Osteoblast (primary cell): ENCODE data around the gene HIGD2A. TPM values are rescaled to one million over a fixed set of nuclear protein-coding genes. Genes with fewer than 3 reads are reported as not detected.

Experiments
- DNase-seq: peaks from one replicate; pipeline ENCODE4 v3.0.0; 2011; ENCODE audit warnings: low spot score, mixed read lengths; ENCODE audit not compliant: insufficient read length; ENCODE audit errors: missing footprints
- H2AFZ ChIP-seq: 2 replicates; pipeline ENCODE4 v1.6.0; 2011; ENCODE audit warnings: mild to moderate bottlenecking, low read length
- H3K27ac ChIP-seq: 2 replicates; pipeline ENCODE4 v1.5.1; 2011; ENCODE audit warnings: mild to moderate bottlenecking, low read depth, low read length, moderate library complexity
- H3K27me3 ChIP-seq: 2 replicates; pipeline ENCODE4 v1.6.0; 2012; ENCODE audit warnings: mild to moderate bottlenecking, control low read depth, inconsistent platforms, low read length, moderate library complexity; ENCODE audit not compliant: insufficient read depth
- H3K36me3 ChIP-seq: 2 replicates; pipeline ENCODE4 v1.5.1; 2011; ENCODE audit warnings: mild to moderate bottlenecking, low read length, control low read depth, moderate library complexity; ENCODE audit not compliant: insufficient read depth
- H3K4me1 ChIP-seq: 2 replicates; pipeline ENCODE4 v1.5.1; 2011; ENCODE audit warnings: mild to moderate bottlenecking, low read length, control low read depth, moderate library complexity; ENCODE audit not compliant: insufficient read depth
- H3K4me2 ChIP-seq: 2 replicates; pipeline ENCODE4 v1.6.0; 2011; ENCODE audit warnings: mild to moderate bottlenecking, low read length; ENCODE audit not compliant: insufficient read depth
- H3K4me3 ChIP-seq: fragments of 200-600 bp; sonication (generic); 3 replicates; pipeline ENCODE4 v1.5.1; 2012; ENCODE audit warnings: mild to moderate bottlenecking, low read length, inconsistent platforms; ENCODE audit not compliant: insufficient read depth
- H3K79me2 ChIP-seq: 2 replicates; pipeline ENCODE4 v1.6.0; 2012; ENCODE audit warnings: mild to moderate bottlenecking, low read length, control low read depth, inconsistent platforms; ENCODE audit not compliant: insufficient read depth
- H3K9me3 ChIP-seq: 2 replicates; pipeline ENCODE4 v1.5.1; 2011; ENCODE audit warnings: low read depth, low read length, control low read depth
- H4K20me1 ChIP-seq: 2 replicates; pipeline ENCODE4 v1.6.0; 2012; ENCODE audit warnings: mild to moderate bottlenecking, low read length, control low read depth; ENCODE audit not compliant: insufficient read depth
- total RNA-seq: library from RNA; depleted of rRNA; stranded (reverse); fragments of >200 nt; gene quantifications from 2 replicates; pipeline ENCODE4 v1.2.3, GENCODE V29; 2012
- TF ChIP-seq, protein P1 (sequence below): IDR thresholded peaks from 2 replicates; pipeline ENCODE4 v1.5.1; 2011; ENCODE audit warnings: mild to moderate bottlenecking, low read depth, low read length, moderate library complexity; ENCODE audit errors: extremely low read depth

Gene HIGD2A
- total RNA-seq, 1 donor = 34.7 TPM

DNA sequence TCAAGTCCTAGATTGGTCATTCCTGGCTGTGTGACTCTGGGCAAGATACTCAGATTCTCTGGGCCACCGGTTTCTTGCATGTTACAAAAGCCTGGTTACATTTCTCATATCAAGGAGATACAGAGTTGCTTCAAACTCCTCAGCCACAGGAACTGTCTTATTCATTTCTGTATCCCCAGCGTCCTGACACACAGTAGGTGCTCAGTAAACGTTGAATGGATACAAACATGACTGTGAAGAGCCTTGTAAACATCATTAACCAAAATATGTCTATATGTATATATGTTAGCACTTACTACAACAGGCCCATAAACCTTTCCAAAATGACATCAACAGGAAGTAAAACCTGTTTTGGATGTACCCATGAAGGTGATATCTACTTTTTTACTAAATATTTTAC, 26.2 kb downstream of the HIGD2A start:
- Histone ChIP-seq H4K20me1 (peaks cover 42% of the 10 kb centered on the region), H3K27ac (no peak overlapping the region), H3K27me3 (no peaks in the 10 kb centered on the region), H3K4me2 (peak overlapping the region; percentile 77), H3K36me3 (peaks cover 7% of the 10 kb centered on the region), H2AFZ (no peak overlapping the region), H3K4me3 (peak overlapping the region; percentile 91), H3K79me2 (peaks cover 56% of the 10 kb centered on the region), H3K4me1 (peaks cover 16% of the 10 kb centered on the region), H3K9me3 (no peaks in the 10 kb centered on the region)
- DNase-seq = no peak
- TF ChIP-seq, protein P1, sequence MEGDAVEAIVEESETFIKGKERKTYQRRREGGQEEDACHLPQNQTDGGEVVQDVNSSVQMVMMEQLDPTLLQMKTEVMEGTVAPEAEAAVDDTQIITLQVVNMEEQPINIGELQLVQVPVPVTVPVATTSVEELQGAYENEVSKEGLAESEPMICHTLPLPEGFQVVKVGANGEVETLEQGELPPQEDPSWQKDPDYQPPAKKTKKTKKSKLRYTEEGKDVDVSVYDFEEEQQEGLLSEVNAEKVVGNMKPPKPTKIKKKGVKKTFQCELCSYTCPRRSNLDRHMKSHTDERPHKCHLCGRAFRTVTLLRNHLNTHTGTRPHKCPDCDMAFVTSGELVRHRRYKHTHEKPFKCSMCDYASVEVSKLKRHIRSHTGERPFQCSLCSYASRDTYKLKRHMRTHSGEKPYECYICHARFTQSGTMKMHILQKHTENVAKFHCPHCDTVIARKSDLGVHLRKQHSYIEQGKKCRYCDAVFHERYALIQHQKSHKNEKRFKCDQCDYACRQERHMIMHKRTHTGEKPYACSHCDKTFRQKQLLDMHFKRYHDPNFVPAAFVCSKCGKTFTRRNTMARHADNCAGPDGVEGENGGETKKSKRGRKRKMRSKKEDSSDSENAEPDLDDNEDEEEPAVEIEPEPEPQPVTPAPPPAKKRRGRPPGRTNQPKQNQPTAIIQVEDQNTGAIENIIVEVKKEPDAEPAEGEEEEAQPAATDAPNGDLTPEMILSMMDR = no peak

DNA sequence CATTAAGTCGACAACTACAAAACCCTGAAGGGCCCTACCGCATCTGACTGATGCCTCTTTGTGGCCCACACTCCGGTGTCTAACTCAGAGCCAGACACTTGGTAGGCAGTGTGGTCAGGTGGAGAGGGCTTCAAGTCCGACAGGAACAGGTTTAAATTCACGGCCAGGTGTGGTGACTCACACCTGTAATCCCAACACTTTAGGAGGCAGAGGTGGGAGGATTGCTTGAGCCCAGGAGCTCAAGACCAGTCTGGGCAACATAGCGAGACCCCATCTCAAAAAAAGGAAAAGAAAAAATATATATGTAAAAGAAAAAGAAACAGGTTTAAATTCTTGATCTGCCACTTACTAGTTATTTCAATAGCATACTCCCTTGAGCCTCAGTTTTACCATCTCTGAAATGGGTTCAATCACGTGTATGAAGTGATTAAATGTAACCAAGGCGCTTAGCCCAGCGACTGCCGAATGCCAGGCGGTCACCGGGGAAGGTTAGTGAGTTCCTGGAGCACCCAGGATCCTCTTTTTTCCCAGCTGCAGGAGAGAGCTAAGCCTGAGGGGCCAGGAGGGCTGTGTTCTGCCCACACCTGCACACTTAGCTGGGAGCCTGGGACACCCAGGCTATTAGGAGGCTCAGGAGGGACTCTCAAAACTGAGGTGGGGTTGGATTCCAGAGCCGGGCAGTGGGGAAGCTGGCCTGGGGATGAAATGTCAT, 26.8 kb downstream of the HIGD2A start:
- H3K36me3 ChIP-seq = peaks cover 3% of the 10 kb centered on the region
- H3K27ac ChIP-seq = peak overlapping the region; percentile 75
- peaks cover 39% of the 10 kb centered on the region for H4K20me1 ChIP-seq
- peaks cover 16% of the 10 kb centered on the region for H3K4me1 ChIP-seq
- peak overlapping the region; percentile 75 for H2AFZ ChIP-seq
- peak overlapping the region; percentile 91 for H3K4me3 ChIP-seq
- peaks cover 56% of the 10 kb centered on the region for H3K79me2 ChIP-seq
- DNase-seq = no peak
- H3K4me2 ChIP-seq = peak overlapping the region; percentile 77
- TF ChIP-seq, protein P1 = no peak
- H3K27me3 ChIP-seq = peaks cover under 1% of the 10 kb centered on the region
- no peaks in the 10 kb centered on the region for H3K9me3 ChIP-seq

DNA sequence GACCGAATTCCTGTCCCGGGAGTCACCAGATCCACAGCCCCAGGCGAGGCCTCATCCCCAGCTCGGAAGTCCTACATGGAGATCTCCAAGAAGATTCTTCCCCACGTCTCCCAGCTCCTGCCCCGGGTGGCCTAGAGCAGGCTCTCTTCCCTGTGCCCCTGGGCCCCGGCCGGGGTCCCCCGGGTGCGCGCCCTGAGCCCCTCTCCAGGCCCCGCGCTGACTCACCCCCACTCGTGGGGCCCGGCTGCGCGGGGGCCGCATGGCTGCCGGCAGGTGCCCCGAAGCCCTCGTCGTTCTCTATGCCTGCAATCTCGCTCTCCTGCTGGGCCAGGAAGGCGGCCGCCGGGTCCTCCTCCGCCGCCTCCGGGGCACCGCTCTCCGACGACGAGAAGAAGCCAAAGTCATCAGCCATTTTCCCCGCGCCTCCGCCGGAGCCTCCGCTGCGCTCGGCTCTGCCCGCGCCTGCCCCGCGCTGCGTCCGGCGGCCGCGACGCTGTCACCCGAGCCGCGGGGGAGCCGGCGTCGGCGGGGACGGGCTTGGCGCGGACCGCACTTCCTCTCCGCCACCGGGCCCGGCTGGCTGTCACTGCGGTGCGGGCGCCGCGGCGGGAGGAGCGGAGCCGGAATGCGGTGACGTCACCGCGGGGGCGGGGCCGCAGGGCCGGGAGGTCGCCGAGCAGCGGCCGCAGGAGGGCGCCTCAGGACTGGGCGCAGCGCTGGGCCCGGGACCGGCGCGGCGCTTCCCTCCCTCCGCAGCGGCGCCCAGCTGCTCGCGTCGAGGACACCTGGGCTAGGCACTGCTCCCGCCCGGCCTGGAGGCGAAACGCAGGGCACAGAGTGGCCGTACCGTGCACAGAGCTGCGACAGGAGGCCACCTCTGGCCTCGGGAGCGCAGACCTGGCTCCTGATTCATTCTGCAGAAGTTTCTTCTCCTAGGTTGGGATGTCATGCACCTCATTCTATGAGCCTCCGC, 27.7 kb downstream of the HIGD2A start, which contains the start of gene CLTB:
Gene CLTB, minus strand, starts transcription at position 588 of the 973 bp plus-strand sequence. Its CDS starts 176 bp downstream, at position 412.
- peaks cover 31% of the 10 kb centered on the region for H4K20me1 ChIP-seq
- H3K9me3 ChIP-seq = no peaks in the 10 kb centered on the region
- H3K36me3 ChIP-seq = no peaks in the 10 kb centered on the region
- peaks cover 16% of the 10 kb centered on the region for H3K4me1 ChIP-seq
- H3K79me2 ChIP-seq = peaks cover 48% of the 10 kb centered on the region
- TF ChIP-seq, protein P1 = peak; percentile 47
- DNase-seq = peak; percentile 100
- peak within 1 kb of the TSS; percentile 77 for H3K4me2 ChIP-seq
- peak within 1 kb of the TSS; percentile 75 for H3K27ac ChIP-seq
- peak within 1 kb of the TSS; percentile 91 for H3K4me3 ChIP-seq
- H2AFZ ChIP-seq = peak within 1 kb of the TSS; percentile 84
- peaks cover 5% of the 10 kb centered on the region for H3K27me3 ChIP-seq
